Keratinocyte (primary cell): ENCODE results near the gene PEX11G. TPM values are rescaled to one million over a fixed set of nuclear protein-coding genes. Genes with fewer than 3 reads are reported as not detected.

Experiments
- DNase-seq: peaks from one replicate; pipeline ENCODE4 v3.0.0-alpha.2; 2011; ENCODE audit warnings: low read depth, missing footprints, low spot score
- FAIRE-seq: peaks from 2 replicates; lab custom pipeline; 2011; peaks lifted over from hg19 to GRCh38; lab: Jason Lieb, UNC
- H2AFZ ChIP-seq: 2 replicates; pipeline ENCODE4 v1.6.0; 2012; ENCODE audit warnings: low read length, control low read depth, inconsistent platforms; ENCODE audit not compliant: control insufficient read depth
- H3K27ac ChIP-seq: 2 replicates; pipeline ENCODE4 v1.5.1; 2011; ENCODE audit warnings: low read length; ENCODE audit not compliant: control insufficient read depth, insufficient read depth
- H3K27me3 ChIP-seq: 3 replicates; pipeline ENCODE4 v1.6.0; 2011; ENCODE audit warnings: low read length; ENCODE audit not compliant: control insufficient read depth, insufficient read depth; ENCODE audit errors: extremely low read depth
- H3K36me3 ChIP-seq, 2 experiments: 2 replicates in 1 of 2; 3 replicates in 1 of 2; pipeline ENCODE4 v1.5.1; 2011; ENCODE audit warnings: low read length in 2 of 2, mild to moderate bottlenecking in 1 of 2; ENCODE audit not compliant: control insufficient read depth in 2 of 2, insufficient read depth in 2 of 2; ENCODE audit errors: extremely low read depth in 1 of 2
- H3K4me1 ChIP-seq: 3 replicates; pipeline ENCODE4 v1.5.1; 2011; ENCODE audit warnings: low read length; ENCODE audit not compliant: control insufficient read depth, insufficient read depth; ENCODE audit errors: extremely low read depth
- H3K4me2 ChIP-seq: 3 replicates; pipeline ENCODE4 v1.6.0; 2011; ENCODE audit warnings: low read depth, low read length; ENCODE audit not compliant: control insufficient read depth, insufficient read depth; ENCODE audit errors: extremely low read depth
- H3K4me3 ChIP-seq, 3 experiments: fragments of 200-600 bp in 1 of 3; sonication (generic) in 1 of 3; 2 replicates in 2 of 3; 3 replicates in 1 of 3; pipeline ENCODE4 v1.5.1; 2011 to 2016; ENCODE audit warnings: low read length in 3 of 3, mild to moderate bottlenecking in 3 of 3, control low read depth in 2 of 3, inconsistent platforms in 1 of 3, low read depth in 1 of 3, mixed read lengths in 1 of 3, mixed run types in 1 of 3, moderate library complexity in 1 of 3; ENCODE audit not compliant: control insufficient read depth in 2 of 3, insufficient read depth in 2 of 3; ENCODE audit errors: extremely low read depth in 1 of 3
- H3K79me2 ChIP-seq: 2 replicates; pipeline ENCODE4 v1.6.0; 2012; ENCODE audit warnings: low read length; ENCODE audit not compliant: control insufficient read depth, insufficient read depth
- H3K9ac ChIP-seq: 3 replicates; pipeline ENCODE4 v1.6.0; 2011; ENCODE audit warnings: low read length; ENCODE audit not compliant: control insufficient read depth, insufficient read depth; ENCODE audit errors: extremely low read depth
- H3K9me1 ChIP-seq: 3 replicates; pipeline ENCODE4 v1.6.0; 2011; ENCODE audit warnings: low read length; ENCODE audit not compliant: control insufficient read depth, insufficient read depth; ENCODE audit errors: extremely low read depth
- H3K9me3 ChIP-seq: 2 replicates; pipeline ENCODE4 v1.5.1; 2012; ENCODE audit warnings: low read depth, low read length; ENCODE audit not compliant: control insufficient read depth
- H4K20me1 ChIP-seq: 3 replicates; pipeline ENCODE4 v1.6.0; 2011; ENCODE audit warnings: low read length; ENCODE audit not compliant: control insufficient read depth, insufficient read depth; ENCODE audit errors: extremely low read depth
- EZH2 ChIP-seq: IDR thresholded peaks from one replicate; pipeline ENCODE4 v1.6.1; 2012; ENCODE audit warnings: inconsistent platforms, mild to moderate bottlenecking, low read length, moderate library complexity
- dilution Hi-C: fragments of 300-500 bp; cut with MboI; formaldehyde crosslinking; loops from one replicate; pipeline ENCODE4 v1.7.0; 2020; ENCODE audit warnings: low sequenced_read_pairs; ENCODE audit not compliant: extremely low pct_ligation_motif_present
- polyA plus RNA-seq, 5 experiments: library from polyadenylated mRNA; depleted of rRNA in 3 of 5; stranded (reverse) in 3 of 5; stranded (forward) in 1 of 5; unstranded in 1 of 5; fragments of >200 nt; gene quantifications; 1 replicate in 1 of 5; 2 replicates in 3 of 5; 3 replicates in 1 of 5; pipeline versions ENCODE4 v1.2.1 to v1.2.3, GENCODE V29; 2011 to 2012; ENCODE audit warnings: missing spikeins in 2 of 5, low read depth in 1 of 5, low replicate concordance in 1 of 5
- TF ChIP-seq, protein P1 (sequence below), 3 experiments: IDR thresholded peaks in 1 of 3; conservative IDR thresholded peaks in 1 of 3; optimal IDR thresholded peaks in 1 of 3; 2 replicates in 2 of 3; 3 replicates in 1 of 3; pipeline versions ENCODE3 to v1.5.1; 2011; ENCODE audit warnings: low read length in 3 of 3, mild to moderate bottlenecking in 3 of 3, moderate library complexity in 2 of 3, control low read depth in 1 of 3, inconsistent platforms in 1 of 3; ENCODE audit not compliant: insufficient read depth in 2 of 3; ENCODE audit errors: extremely low read depth in 1 of 3

Gene PEX11G
- polyA plus RNA-seq, 1 donor (not counting 4 experiments of a cell fraction or from before 2014, with no cell fraction given), result 1.1 TPM

DNA sequence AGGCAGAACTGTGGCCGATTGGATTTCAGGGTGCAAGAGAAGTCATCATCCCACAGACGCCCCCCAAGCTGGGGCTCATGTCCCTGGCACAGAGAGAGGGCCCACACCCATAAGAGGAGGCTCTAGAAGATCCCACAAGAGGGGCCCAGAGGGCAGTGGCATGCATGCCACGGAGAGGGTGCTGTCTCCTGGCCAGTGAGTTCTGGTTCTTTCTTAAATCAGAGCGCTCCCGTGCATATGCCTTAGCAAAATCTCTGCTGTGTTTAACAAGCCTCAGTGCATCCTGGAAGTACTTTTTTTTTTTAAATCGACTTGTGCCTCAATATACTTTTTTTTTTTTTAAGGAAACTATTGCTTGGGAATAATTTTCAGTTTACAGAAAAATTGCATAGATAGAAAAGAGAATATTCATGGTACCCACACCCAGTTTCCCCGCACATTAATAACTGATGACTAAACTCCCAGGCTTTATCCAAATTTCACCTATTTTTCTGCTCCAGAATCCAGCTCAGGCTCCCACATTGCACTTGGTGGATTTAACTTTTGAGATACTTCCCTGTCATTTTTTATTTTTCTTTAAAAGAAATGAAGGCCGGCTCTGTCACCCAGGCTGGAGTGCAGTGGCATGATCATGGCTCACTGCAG, 59.1 kb downstream of the PEX11G start:
- Histone ChIP-seq H3K79me2 (peaks cover 21% of the 10 kb centered on the region), H3K4me2 (no peak overlapping the region), H3K9ac (no peak overlapping the region), H3K27me3 (no peaks in the 10 kb centered on the region), H3K9me1 (no peaks in the 10 kb centered on the region), H3K4me1 (peaks cover 22% of the 10 kb centered on the region), H3K4me3 (no peak overlapping the region), H3K27ac (no peak overlapping the region), H3K9me3 (no peaks in the 10 kb centered on the region), H2AFZ (no peak overlapping the region), H4K20me1 (no peaks in the 10 kb centered on the region), H3K36me3 (peaks cover 3 to 5% of the 10 kb centered on the region in 2 experiments)
- DNase-seq, result no peak
- TF ChIP-seq, protein P1, sequence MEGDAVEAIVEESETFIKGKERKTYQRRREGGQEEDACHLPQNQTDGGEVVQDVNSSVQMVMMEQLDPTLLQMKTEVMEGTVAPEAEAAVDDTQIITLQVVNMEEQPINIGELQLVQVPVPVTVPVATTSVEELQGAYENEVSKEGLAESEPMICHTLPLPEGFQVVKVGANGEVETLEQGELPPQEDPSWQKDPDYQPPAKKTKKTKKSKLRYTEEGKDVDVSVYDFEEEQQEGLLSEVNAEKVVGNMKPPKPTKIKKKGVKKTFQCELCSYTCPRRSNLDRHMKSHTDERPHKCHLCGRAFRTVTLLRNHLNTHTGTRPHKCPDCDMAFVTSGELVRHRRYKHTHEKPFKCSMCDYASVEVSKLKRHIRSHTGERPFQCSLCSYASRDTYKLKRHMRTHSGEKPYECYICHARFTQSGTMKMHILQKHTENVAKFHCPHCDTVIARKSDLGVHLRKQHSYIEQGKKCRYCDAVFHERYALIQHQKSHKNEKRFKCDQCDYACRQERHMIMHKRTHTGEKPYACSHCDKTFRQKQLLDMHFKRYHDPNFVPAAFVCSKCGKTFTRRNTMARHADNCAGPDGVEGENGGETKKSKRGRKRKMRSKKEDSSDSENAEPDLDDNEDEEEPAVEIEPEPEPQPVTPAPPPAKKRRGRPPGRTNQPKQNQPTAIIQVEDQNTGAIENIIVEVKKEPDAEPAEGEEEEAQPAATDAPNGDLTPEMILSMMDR (optimal IDR thresholded peaks at IDR 0.05 in 1 of 3, IDR thresholded peaks at IDR 0.05 in 1 of 3, conservative IDR thresholded peaks at IDR 0.05 in 1 of 3; ENCODE audit: extremely low read depth in 1 of 3, insufficient read depth in 2 of 3, low read length in 3 of 3), result no peak
- no peak for TF ChIP-seq EZH2
- FAIRE-seq, result no peak
- dilution Hi-C loops, result no loop called here

DNA sequence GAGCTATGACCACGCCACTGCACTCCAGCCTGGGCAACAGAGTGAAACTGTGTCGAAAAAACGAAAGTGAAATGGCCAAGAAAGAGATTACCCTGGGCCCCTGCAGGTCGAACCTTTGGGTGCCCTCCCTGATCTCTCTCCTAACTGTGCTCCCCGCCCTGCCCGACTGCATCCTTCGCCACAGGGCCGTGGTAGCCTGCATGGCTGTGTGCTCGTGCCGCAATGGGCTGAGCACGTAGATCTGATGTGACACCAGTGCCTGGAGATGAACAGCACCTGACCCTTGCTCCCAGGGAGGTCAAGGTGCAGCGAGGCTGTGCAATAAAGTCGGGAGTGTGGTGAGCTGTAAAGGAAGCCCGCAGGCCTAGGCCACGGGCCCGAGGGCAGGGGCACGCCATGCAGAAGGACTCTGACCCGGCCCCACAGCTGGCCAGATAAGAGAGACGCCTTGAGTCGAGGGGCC, 60.2 kb downstream of the PEX11G start:
- Histone ChIP-seq H3K4me1 (peaks cover 26% of the 10 kb centered on the region), H3K9me1 (no peaks in the 10 kb centered on the region), H2AFZ (no peak overlapping the region), H4K20me1 (no peaks in the 10 kb centered on the region), H3K79me2 (peaks cover 21% of the 10 kb centered on the region), H3K27ac (no peak overlapping the region), H3K36me3 (peaks cover 0 to 3% of the 10 kb centered on the region in 2 experiments), H3K4me3 (no peak overlapping the region), H3K9ac (no peak overlapping the region), H3K4me2 (no peak overlapping the region), H3K27me3 (no peaks in the 10 kb centered on the region), H3K9me3 (no peaks in the 10 kb centered on the region)
- FAIRE-seq (no peak), DNase-seq (no peak)
- no peak for TF ChIP-seq EZH2
- TF ChIP-seq, protein P1 (optimal IDR thresholded peaks at IDR 0.05 in 1 of 3, IDR thresholded peaks at IDR 0.05 in 1 of 3, conservative IDR thresholded peaks at IDR 0.05 in 1 of 3; ENCODE audit: extremely low read depth in 1 of 3, insufficient read depth in 2 of 3, low read length in 3 of 3), result no peak
- dilution Hi-C loops, result no loop called here
